Left lung (tissue), 10 donors: ENCODE data around the gene KRTAP4-11. TPM values are rescaled to one million over a fixed set of nuclear protein-coding genes. Genes with fewer than 3 reads are reported as not detected.
"Not testable (repeated sequence)": the region's sequence is repeated elsewhere in the genome, so short reads cannot be mapped to it uniquely, and the experiment has no call there.

Experiments
- ATAC-seq: fragments of 200-7000 bp; cut with Tn5 transposase; one replicate; pipeline ENCODE4 v1.9.1; 2020; ENCODE audit warnings: moderate library complexity
- DNase-seq, 4 donors: peaks; one replicate each; pipeline ENCODE4 v3.0.0-alpha.2; 2013 to 2020
- H3K27ac ChIP-seq, 2 donors: fragments of 200-600 bp; sonication (generic) in 1 of 2; one replicate each; pipeline versions ENCODE4 v1.5.0 to v1.8.0; 2020 to 2021
- H3K27me3 ChIP-seq, 2 donors: fragments of 200-600 bp; sonication (generic) in 1 of 2; one replicate each; pipeline versions ENCODE4 v1.5.0 to v1.8.0; 2020 to 2021
- H3K36me3 ChIP-seq, 2 donors: fragments of 200-600 bp; sonication (generic) in 1 of 2; one replicate each; pipeline versions ENCODE4 v1.5.0 to v1.8.0; 2020 to 2021
- H3K4me1 ChIP-seq, 2 donors: fragments of 200-600 bp; one replicate each; pipeline ENCODE4 v1.8.0; 2021
- H3K4me3 ChIP-seq, 2 donors: fragments of 200-600 bp; sonication (generic) in 1 of 2; one replicate each; pipeline versions ENCODE4 v1.5.0 to v1.8.0; 2020 to 2021; ENCODE audit warnings: mild to moderate bottlenecking in 1 of 2
- H3K9me3 ChIP-seq, 2 donors: fragments of 200-600 bp; sonication (generic) in 1 of 2; one replicate each; pipeline versions ENCODE4 v1.5.0 to v1.8.0; 2020 to 2021
- intact Hi-C, 2 donors: fragments of 100-400 bp; cut with DNase I; formaldehyde crosslinking; loops; one replicate each; pipeline versions ENCODE4 v1.11.2 to v1.14.2; 2022
- polyA plus RNA-seq, 6 donors: library from polyadenylated mRNA; unstranded; fragments of 120-200 nt; gene quantifications; one replicate each; pipeline ENCODE4 v1.2.1, GENCODE V29; 2013; ENCODE audit not compliant: insufficient read length in 6 of 6
- total RNA-seq, 2 donors: library from RNA; stranded (reverse); fragmentation: NEBNext Ultra II Directional; extraction: Animal tissue kit (Norgen Biotek cat#: 25700); gene quantifications; one replicate each; pipeline ENCODE4 v1.2.1, GENCODE V29; 2021
- TF ChIP-seq, protein P1 (sequence below), 2 donors: fragments of 200-600 bp; sonication (generic) in 1 of 2; IDR thresholded peaks; one replicate each; pipeline versions ENCODE4 v1.5.0 to v1.8.0; 2021; ENCODE audit warnings: antibody characterized with exemption in 2 of 2
- donor health status: DM: no; HTN: yes; CAD: no.
- donor health status: DM: no; HTN: no; CAD: no.

Gene KRTAP4-11
- total and polyA plus RNA-seq, 8 donors: 0.23 TPM; not detected in 7

DNA sequence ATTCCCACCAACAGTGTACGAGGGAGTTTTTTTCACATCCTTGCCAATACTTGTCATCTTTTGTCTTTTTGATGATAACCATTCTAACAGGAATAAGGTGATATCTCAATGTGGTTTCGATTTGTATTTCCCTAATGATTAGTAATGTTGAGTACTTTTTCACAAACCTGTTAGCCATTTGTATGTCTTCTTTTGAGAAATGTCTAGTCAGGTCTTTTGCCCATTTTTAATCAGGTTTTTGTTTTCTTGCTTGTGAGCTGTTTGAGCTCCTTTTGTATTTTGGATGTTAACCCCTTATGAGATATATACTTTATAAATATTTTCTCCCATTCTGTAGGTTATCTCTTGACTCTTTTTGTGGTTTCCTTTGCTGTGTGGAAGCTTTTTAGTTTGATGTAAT lies 33.4 kb upstream of the KRTAP4-11 start:
- Histone ChIP-seq H3K27me3 (peaks cover 0 to 11% of the 10 kb centered on the region in 2 donors), H3K36me3 (no peaks in the 10 kb centered on the region), H3K4me1 (no peaks in the 10 kb centered on the region), H3K4me3 (no peak overlapping the region), H3K9me3 (no peaks in the 10 kb centered on the region), H3K27ac (no peak overlapping the region)
- intact Hi-C loops: no loop called here
- DNase-seq (no peak), ATAC-seq (no peak)
- TF ChIP-seq, protein P1, sequence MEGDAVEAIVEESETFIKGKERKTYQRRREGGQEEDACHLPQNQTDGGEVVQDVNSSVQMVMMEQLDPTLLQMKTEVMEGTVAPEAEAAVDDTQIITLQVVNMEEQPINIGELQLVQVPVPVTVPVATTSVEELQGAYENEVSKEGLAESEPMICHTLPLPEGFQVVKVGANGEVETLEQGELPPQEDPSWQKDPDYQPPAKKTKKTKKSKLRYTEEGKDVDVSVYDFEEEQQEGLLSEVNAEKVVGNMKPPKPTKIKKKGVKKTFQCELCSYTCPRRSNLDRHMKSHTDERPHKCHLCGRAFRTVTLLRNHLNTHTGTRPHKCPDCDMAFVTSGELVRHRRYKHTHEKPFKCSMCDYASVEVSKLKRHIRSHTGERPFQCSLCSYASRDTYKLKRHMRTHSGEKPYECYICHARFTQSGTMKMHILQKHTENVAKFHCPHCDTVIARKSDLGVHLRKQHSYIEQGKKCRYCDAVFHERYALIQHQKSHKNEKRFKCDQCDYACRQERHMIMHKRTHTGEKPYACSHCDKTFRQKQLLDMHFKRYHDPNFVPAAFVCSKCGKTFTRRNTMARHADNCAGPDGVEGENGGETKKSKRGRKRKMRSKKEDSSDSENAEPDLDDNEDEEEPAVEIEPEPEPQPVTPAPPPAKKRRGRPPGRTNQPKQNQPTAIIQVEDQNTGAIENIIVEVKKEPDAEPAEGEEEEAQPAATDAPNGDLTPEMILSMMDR (IDR thresholded peaks at IDR 0.05): no peak

DNA sequence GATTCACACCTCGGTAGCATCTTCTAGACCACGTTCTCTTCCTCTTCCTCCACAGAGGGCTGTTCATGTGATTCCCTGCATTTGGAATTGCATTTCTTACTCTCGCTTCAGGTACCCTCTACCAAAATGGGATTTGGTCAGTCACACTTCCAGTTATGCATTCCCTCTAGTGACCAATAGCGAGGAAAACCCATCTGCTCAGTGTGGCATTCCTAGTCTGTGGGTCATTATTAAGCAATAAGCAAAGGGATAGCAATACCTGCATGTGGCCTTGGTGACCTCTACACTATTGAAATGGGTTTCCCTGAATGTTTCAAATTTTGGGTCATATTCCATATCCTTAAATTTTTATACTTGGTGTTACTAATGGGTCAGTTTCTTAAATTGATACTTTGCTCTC lies 31.9 kb upstream of the KRTAP4-11 start:
- H3K27me3 ChIP-seq: peaks cover 0 to 10% of the 10 kb centered on the region in 2 donors
- H3K27ac ChIP-seq: no peak overlapping the region
- intact Hi-C loops: no loop called here
- H3K4me1 ChIP-seq: no peaks in the 10 kb centered on the region
- H3K4me3 ChIP-seq: no peak overlapping the region
- H3K36me3 ChIP-seq: no peaks in the 10 kb centered on the region
- TF ChIP-seq, protein P1 (IDR thresholded peaks at IDR 0.05): no peak
- DNase-seq (no peak), ATAC-seq (no peak)
- H3K9me3 ChIP-seq: no peaks in the 10 kb centered on the region

DNA sequence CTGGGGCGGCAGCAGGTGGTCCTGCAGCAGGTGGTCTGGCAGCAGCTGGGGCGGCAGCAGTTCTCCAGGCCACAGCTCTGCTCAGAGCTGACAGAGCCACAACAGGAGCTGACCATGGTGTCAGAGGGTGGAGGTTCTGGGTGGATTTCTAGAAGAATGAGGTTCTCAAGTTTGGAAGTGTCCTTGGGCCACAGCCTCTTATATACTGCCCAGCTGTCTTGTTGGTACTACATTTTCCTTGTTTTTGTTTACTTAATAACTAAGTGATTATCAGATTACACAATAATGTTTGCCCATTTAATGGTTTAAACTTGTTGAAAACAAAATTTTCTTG lies 31.4 kb upstream of the KRTAP4-11 start, which contains the start of gene KRTAP4-5:
TSS of gene KRTAP4-5 (minus strand) at position 174 of the 334 bp plus-strand sequence. CDS start at position 116, 58 bp downstream.
- peaks cover 0 to 6% of the 10 kb centered on the region in 2 donors for H3K27me3 ChIP-seq
- H3K9me3 ChIP-seq: no peaks in the 10 kb centered on the region
- TF ChIP-seq, protein P1 (IDR thresholded peaks at IDR 0.05): no peak
- H3K4me3 ChIP-seq: no peak within 1 kb of the TSS
- intact Hi-C loops: no loop called here
- no peak within 1 kb of the TSS for H3K27ac ChIP-seq
- no peaks in the 10 kb centered on the region for H3K4me1 ChIP-seq
- no peaks in the 10 kb centered on the region for H3K36me3 ChIP-seq
- DNase-seq: no peak
- ATAC-seq: no peak

DNA sequence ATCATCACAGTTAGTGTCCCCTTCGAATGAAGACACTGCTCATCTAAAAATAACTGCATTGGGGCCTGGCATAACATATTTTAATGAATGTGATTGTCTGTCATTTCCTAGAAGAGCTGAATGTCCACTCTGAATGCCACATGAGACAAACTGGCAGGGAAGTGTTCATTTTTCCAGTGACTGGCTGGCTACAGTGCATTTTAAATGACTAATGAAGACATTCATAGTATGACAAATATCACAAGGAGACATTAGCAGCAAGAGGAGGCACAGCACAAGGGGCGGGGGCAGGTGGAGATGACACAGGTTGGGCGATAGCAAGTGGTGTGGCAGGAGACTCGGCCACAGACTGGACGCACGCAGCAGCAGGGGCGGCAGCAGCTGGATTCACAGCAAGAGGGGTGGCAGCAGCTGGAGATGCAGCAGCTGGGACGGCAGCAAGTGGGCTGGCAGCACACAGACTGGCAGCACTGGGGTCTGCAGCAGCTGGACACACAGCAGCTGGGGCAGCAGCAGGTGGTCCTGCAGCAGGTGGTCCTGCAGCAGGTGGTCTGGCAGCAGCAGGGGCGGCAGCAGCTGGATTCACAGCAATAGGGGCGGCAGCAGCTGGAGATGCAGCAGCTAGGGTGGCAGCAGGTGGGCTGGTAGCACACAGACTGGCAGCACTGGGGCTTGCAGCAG lies 30.9 kb upstream of the KRTAP4-11 start:
- H3K27me3 ChIP-seq, H3K4me1 ChIP-seq, H3K4me3 ChIP-seq, ATAC-seq, H3K9me3 ChIP-seq, DNase-seq, intact Hi-C loops, H3K36me3 ChIP-seq, H3K27ac ChIP-seq: not testable (repeated sequence)

DNA sequence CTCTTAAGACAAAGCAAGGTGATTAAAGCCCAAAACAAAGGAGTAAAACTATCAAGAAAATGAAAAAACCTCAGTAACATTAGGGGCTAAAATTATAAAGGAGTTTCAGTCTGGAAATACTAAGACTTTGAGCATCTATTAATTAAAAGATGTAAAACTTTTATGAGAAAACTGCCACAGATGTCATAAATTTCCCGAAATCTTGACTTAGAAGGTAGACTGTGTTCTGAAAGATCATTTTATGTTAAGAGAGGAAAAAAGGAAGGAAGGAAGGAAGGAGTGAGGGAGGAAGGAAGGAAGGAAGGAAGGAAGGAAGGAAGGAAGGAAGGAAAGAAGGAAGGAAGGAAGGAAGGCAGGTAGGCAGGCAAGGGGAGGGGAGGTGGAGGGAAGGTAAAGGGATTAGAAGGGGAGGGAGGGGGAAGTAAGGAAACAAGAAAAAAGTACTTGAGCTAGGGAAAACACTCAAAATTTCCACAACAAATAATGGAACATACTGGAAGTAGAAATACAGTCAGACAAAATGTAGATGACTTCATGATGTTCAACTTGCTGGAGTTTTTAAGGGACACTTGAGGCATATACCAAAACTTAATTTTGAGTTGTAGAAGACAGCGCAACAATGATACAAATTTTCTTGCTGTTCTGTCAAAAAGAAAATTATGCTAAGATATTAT lies 29.5 kb upstream of the KRTAP4-11 start:
- Histone ChIP-seq H3K9me3 (peaks cover 0 to 13% of the 10 kb centered on the region in 2 donors), H3K27ac (no peak overlapping the region), H3K4me3 (no peak overlapping the region), H3K36me3 (no peaks in the 10 kb centered on the region), H3K27me3 (peaks cover 0 to 5% of the 10 kb centered on the region in 2 donors), H3K4me1 (no peaks in the 10 kb centered on the region)
- no peak for DNase-seq
- TF ChIP-seq, protein P1 (IDR thresholded peaks at IDR 0.05): no peak
- no peak for ATAC-seq
- intact Hi-C loops: no loop called here
